ENCODE measurements around the gene CTAGE8.
"Not testable (repeated sequence)": the region's sequence is repeated elsewhere in the genome, so short reads cannot be mapped to it uniquely, and the experiment has no call there.

The CTAGE8 gene, protein sequence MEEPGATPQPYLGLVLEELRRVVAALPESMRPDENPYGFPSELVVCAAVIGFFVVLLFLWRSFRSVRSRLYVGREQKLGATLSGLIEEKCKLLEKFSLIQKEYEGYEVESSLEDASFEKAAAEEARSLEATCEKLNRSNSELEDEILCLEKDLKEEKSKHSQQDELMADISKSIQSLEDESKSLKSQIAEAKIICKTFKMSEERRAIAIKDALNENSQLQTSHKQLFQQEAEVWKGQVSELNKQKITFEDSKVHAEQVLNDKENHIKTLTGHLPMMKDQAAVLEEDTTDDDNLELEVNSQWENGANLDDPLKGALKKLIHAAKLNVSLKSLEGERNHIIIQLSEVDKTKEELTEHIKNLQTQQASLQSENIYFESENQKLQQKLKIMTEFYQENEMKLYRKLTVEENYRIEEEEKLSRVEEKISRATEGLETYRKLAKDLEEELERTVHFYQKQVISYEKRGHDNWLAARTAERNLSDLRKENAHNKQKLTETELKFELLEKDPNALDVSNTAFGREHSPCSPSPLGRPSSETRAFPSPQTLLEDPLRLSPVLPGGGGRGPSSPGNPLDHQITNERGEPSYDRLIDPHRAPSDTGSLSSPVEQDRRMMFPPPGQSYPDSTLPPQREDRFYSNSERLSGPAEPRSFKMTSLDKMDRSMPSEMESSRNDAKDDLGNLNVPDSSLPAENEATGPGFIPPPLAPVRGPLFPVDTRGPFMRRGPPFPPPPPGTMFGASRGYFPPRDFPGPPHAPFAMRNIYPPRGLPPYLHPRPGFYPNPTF

DNA sequence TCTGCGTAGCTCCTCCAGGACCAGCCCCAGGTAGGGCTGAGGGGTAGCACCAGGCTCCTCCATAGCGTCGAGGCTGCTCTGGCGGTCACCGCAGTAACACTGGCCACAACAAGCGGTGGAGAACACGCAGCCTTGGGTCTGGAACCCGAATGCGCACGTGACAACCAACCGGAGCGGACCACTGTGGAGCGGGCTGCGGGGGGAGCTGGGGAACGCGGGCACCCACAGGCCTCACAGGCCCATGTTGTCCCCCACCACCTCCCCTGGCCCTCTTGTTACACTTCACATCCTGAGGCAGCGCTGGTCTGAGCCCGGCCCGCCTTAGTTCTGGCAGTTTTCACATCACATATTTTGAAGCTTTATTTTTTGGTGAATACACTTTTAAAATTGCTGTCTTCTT, at the start of gene CTAGE8:
TSS of gene CTAGE8 (minus strand) at position 101 of the 400 bp plus-strand sequence. CDS start at position 63, 38 bp downstream.
- DNase-seq: not testable (repeated sequence)

DNA sequence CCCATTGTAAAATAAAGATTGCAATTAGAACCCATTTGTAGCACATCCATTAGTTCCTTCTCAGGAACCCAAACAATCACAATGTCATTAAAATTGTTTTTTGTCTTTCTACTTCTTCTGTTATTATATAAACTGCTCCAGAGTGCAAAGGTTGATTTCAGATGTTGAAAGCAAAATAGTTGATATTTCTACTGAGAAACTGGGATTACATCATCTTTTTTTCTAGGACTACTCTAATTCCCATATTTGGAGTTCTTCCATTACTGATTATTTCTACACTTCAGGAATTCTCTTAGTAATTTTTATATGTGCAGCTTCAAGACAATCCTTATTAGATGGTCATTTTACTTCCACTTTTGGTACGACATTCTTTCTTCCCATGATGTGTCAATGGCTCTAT, 48.4 kb upstream of the CTAGE8 start:
- DNase-seq: not testable (repeated sequence)

DNA sequence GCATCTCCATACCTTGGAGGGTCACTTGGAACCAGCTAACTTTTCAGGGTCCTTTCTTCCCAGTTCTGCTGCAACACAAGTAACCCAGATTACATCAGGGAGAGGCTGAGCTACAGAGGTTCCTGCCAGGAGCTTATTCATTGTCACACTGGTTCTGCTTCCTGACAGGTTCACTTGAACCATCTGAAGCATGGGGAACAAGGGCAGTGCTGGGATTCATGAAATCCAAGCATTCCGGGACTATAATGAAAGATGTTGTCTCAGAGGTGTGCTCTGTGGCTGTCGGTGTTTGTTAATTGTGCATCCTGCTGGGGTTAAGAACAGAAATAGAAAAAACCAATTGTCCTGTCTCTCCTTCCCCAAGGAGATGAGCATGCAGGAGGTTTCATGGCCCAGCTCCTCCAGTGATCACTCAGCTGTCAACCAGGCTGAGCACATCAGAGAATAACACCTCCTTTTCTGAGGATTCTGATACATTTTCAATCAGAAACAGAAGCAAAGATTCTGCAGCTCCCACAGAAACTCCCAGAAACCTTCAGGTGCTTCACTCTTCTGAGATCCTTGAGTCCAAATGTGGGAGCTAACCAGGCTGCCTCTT, 42.9 kb upstream of the CTAGE8 start, which contains the start of gene OR2A1:
TSS of gene OR2A1 (plus strand) at position 548 of the 598 bp plus-strand sequence. CDS start 5,706 bp downstream, outside the sequence.
- DNase-seq: not testable (repeated sequence)

DNA sequence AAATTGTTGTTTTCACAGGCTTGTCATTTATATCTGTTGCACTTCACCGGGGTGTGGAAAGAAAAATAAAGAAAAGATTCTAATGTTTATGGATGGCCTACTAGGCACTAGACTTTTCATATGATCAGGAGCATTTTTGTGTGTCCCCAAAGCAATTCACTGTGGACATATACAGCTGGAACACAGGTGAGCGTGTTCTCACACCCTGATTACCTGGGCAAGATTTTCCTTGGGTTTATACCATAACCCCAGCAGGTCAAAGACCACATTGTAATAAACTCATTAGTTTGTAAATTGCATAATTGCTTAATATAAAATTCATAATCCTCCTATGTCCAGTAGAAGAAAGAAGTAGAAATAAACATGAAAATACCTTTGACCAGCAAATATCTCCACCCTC, 42.1 kb upstream of the CTAGE8 start:
- not testable (repeated sequence) for DNase-seq

DNA sequence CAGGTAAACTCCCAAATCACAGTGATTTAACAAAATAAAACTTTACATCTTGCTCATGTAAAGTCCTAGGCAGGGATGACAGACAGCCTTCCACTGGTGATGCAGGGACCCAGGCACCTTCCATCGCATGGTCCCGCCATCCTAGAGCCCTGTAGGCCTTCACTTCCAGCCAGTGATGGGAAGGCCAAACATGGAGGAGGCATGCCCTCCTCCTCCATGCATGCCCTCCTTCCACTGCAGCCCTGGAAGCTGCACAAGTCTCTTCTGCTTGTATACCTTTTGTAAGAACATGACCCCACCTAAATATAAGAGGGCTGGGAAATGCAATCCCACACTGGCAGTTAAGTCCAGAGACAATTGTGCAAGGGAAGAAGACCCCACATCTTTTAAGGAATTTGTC, 40.6 kb upstream of the CTAGE8 start:
- not testable (repeated sequence) for DNase-seq

DNA sequence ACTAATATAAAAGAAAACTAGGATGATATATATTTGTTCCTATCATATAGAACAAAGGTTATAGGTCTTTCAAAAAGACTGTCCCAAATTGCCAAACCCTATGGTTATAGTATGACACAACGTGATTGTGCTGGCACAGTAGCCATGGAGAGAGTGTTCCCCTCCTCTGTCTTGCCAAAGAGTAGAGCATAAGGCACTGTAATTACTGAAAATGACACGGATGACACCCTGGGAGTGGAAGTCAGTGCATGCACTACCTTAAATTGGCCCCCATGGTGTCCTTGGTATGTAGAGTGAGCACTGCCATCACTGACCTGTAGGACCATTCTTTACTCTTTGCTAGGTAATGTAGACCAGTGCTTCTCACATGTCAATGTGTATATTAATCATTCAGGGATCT, 36.1 kb upstream of the CTAGE8 start:
- DNase-seq: not testable (repeated sequence)

DNA sequence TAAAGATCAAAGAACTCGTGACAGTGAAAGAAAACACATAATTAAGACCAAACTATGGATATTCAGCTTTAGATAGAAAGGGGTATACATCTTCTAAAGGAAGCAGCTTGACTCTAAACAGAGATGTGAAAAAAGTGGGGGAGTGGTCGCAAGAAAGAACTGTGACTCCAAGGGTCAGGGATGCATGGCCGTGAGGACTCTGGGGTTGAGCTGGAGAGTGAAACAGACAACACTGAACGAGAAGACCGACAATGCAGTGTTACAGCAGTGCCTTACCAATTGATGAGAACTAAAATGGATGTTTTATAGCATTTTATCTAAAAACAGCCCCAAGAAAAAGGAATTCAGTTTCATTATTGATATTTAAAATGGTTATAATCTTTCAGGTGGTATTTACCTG, 34.5 kb upstream of the CTAGE8 start:
- DNase-seq: not testable (repeated sequence)

DNA sequence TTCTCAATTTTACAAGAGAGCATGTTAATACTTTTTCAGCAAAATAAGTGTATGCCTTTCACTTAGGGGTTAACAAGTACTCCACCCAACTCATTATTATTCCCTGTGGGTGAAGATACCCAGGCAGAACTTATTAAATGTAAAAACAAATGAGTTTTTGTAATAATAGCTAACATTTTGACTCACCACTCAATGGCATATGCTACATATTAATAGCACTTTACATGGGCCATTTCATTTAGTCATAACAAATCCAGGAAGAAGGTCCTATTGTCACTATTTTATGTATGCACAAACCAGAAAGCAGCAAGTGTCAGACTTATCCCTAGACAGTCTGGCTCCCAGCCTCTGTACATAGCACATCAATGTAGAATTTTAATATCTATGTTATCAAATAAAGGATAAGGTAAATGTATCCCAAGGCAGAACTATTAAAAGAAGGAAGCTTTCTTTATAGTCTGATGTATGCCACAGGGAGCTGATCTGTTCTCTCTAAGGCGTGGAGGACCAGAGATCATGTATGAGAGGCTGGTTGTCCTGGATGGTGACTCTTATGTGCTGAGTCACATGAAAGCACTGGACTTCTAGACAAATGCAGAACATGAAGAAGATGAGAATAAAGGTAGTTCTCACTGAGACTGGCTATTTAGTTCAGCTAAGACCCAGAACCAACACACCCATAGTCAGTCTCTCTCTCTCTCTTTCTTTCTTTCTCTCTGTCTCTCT, 33.7 kb upstream of the CTAGE8 start:
- not testable (repeated sequence) for DNase-seq

DNA sequence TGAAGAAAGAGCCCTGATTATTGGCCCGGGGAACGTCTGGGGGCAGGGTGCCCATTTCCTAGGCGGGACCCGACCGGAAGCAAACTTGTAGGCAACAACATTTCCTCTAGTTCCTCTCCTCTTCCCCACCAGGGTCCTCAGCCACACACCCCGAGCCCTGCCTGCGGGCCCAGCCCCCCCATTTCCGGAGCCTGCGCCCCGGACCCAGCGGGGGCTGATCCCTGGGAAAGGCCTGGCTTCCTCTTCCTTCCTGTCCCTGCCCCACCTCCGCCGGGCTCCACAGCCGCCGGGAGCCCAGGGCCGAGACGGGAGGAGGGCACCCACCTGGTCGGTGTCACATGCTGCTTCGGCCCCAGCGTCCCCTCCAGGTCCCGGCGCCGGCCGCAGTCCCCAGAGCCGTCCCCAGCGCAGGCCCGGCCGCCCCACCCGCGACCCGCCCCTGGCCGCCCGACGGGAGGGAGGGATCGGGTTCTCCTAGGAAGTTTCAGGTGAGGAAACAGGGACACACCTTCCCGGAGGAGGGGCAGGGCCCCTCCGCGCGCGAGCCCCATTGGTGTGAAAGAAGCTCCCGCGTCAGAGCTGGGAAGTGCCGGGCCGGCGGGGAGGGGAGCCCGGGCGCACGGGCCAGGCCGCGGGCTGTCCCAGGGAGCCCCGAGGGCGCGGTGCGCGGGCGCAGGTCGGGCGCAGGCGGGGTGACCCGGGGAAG, 24.9 kb upstream of the CTAGE8 start:
- DNase-seq: not testable (repeated sequence)

DNA sequence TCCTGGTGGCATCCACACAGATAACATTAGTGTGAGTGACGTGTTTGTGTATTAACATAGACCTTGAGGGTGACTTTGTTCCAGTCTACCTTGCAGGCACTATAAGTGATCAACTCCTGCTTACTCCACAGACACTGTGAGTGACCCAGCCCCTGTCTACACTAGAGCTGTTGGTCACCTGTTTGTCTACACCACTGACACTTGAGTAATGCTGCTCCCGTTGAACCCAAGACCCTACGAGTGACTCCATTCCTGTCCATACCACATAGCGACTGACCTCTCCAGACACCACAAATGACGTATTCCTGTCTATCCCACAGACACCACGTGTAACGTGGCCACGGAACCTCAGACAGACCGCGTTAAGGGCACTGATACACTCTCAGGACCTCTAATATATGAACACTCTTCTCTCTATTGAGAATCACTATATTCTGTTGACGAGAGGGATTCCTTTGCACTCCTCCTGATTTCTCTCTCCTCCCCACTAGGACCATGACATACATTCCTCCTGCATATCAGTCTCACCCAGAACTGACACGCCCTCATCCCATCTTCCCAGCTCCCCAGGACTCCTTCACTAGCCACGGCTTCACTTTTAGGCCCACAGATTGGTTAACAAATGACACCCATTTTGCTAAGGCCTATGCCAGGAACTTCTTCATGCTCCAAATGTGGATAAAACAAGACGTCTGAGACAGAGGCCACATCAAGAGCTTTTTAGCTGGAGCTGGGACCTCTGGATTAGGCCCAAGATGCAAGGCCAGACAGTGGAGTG, 23.5 kb upstream of the CTAGE8 start:
- DNase-seq: not testable (repeated sequence)

DNA sequence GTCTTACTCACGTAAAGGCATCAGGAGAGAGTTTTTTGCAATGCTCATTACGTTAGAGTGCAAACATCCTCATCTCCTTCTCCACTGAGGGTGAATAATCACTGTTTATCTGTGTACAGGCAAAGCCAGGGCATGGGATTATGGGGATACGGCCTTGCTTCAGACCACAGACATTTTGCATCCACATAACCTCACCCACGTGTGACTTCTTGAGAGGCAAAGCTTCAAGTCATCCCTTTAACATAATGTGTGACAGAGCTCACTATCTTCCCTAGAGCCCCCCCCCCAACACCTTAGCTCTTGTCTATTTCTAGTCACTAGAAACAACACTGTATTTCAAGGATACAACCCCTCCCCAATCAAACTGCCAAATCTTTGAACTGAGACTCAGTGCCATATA, 22.5 kb upstream of the CTAGE8 start:
- DNase-seq: not testable (repeated sequence)

DNA sequence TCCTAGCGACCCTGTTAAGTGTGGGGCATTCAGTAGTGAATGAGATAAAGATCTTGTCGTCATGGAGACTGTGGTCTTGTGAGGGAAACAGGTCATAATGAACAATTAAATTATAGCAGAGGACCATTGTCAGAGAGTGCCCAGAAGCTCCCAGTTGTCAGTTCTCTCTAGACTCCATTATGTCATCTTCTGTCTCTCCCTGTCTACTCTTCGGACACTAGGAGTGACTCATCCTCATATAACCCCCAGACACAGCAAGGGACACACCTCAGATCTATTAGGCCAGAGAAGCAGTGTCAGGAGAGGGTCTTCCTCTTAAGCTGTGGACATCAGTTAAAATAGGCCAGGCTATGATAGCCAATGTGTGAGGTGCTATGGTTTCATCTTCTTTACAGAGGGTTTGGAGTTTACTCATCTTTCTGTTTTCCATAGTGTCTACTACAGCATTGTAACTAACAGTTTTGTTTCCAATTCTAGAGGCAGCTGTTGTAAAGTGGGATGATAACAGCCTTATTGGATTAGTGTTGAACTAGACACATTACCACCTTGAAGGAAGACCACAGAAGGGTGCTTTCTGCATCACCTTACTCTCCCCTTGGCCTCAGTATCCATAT, 18.2 kb upstream of the CTAGE8 start:
- not testable (repeated sequence) for DNase-seq

DNA sequence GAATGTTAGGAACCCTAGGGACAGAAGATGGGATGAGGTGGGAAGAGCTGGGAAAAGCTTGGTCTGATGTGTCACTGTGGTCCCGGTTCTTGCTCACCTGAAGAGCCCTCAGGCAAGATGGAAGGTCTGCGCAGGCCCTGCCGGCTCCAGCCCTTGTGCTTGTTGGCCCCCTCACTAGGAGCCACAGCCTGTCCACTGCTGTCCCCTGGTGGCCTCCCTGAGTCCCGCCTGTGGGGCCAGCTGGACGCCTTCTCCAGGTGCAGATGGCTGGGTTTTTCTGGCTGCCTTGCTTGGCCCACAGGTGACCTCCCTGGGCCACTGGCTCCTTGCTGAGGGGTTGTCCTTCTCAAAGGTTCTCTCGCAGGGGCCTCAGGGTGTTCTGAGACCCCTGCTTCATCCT, 14.6 kb upstream of the CTAGE8 start:
- DNase-seq: not testable (repeated sequence)

DNA sequence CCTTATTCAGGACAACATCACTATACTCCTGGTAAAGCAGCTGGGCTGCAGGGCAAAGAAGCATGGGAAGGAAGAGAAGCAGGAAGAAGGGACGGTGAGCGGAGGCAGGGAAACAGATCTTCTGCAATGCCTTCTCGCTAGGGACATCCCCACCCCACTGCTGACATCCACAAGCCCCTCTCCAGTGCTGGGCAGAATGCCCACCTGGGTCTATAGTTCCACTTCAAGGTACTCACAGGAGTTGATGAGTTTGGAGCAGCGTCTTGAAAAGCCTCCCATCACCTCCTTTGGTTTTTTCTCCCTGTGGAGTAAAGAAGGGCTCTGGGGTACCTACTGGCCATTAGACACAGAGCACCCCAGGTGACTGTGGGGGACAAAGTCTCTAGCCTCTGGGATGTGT, 13.4 kb upstream of the CTAGE8 start:
- DNase-seq: not testable (repeated sequence)

DNA sequence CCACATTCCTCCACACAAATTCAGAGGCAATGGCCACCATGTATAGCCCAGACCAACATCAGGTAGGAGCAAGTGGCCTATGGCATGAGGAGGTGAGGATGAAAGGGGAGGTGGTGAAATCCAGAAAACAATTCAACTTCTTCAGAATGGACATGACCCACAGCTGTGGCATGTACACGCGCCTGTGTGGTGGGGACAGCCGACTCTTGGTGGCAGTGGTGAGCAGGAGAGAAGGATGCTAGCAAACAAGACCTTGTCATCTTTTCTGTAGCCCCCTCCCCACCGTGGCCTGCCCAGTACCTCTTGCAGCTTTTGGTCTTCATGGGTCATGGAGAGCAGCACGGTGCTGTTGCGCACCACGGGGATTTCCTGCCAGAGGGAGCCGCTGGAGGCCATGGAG, 12.9 kb upstream of the CTAGE8 start:
- DNase-seq: not testable (repeated sequence)

DNA sequence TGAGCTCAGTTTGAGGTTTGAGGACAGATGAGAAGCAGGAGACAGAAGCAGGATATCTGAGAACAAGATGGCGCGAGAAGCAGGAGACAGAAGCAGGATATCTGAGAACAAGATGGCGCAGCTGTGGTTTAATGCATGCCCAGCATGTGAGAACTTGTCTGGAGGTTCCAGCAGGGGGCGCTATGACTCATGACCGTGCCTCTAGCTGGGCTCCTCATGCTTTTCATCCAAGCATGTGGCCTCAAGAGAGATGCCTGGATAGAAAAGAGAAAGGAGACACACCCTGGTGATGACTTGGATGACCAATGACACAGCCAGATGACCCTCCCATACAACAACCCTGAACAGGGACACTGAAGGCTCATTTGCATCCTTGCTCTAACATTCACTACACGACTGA, 10.9 kb upstream of the CTAGE8 start:
- DNase-seq: not testable (repeated sequence)

DNA sequence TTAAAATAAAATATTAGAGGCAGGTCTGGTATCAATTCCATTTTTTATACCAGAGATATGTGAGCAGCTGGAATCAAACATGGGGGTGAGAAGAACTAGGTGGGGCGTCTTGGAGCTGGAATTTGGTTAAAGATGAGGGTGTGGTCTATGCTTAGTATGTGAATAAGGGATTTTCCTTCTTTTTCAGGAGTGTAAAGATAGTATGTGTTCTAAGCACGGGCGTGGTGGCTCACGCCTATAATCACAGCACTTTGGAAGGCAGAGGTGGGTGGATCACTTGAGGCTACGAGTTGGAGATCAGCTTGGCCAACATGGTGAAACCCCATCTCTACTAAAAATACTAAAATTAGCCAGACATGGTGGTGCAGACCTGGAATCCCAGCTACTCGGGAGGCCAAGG, 6.2 kb upstream of the CTAGE8 start:
- not testable (repeated sequence) for DNase-seq

DNA sequence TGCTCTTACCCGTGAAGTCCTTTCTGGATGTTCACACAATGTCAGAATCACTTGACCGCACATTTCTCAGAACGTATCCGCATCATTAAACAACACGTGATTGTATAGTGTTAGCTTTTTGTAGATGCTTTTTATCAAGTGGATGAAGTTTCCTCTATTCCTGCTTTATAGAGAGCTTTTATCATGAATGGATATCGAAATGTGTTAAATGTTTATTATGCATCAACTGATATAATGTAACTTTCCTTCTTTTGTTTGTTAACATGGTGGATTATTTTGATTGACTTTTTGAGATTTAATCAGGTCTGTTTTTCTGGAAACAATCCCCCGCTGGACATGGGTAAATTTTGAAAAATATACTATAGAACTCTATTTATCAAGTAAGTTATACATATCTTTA, 4.4 kb downstream of the CTAGE8 start, which contains the start of gene OR2A7:
TSS of gene OR2A7 (minus strand) at position 101 of the 400 bp plus-strand sequence. CDS start 5,164 bp downstream, outside the sequence.
- DNase-seq: not testable (repeated sequence)

DNA sequence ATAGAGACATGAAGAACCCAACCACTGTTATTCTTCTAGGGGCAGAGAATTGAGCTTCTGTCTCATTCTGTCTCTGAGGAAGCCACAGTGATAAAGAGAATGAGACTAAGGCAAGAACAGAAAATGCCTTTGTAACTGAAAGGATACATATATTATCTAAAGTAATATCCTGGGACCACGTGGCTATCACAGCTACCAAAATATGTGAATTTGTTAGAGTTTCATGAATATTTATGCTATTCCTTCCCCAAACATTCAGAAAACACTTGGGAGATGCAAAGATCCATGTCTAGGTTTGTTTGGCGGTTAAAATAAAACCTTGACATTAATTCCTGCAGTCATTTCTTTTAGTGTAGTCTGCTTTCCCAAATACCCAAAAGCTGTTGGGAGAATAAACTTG, 7.0 kb downstream of the CTAGE8 start:
- DNase-seq: not testable (repeated sequence)

DNA sequence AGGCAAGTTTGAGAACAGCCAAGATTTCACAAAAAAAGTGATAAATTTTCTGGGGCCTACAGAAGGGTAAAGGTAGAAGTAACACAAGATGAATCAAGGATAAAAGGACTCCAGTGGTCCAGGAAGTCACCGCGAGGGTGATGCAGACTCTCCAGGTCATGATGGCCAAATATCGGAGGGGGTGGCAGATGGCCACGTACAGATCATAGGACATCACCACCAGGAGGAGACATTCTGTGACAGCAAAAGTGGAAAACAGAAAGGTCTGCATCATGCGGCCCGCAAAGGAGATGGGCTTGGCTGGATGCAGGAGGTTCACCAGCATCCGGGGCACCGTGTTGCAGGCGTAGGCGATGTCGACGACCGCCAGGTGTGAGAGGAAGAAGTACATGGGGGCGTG, 10.0 kb downstream of the CTAGE8 start:
- DNase-seq: not testable (repeated sequence)
